Kidney (tissue), 14 donors: ENCODE data around the gene TNRC6C. TPM values are rescaled to one million over a fixed set of nuclear protein-coding genes. Genes with fewer than 3 reads are reported as not detected.

Source experiments
- DNase-seq, 5 donors: peaks; one replicate each; pipeline ENCODE4 v3.0.0-alpha.2; 2013 to 2020
- FAIRE-seq: peaks from 2 replicates; lab custom pipeline; 2012; peaks lifted over from hg19 to GRCh38; lab: Jason Lieb, UNC
- H3K27ac ChIP-seq, 2 donors: one replicate each; pipeline ENCODE4 v1.7.0; 2013; ENCODE audit warnings: low read depth in 2 of 2, low read length in 2 of 2, inconsistent platforms in 1 of 2
- H3K27me3 ChIP-seq: one replicate; pipeline ENCODE4 v1.7.1; 2013; ENCODE audit warnings: low read length, inconsistent platforms; ENCODE audit not compliant: control insufficient read depth, insufficient read depth
- H3K36me3 ChIP-seq, 3 donors: one replicate each; pipeline versions ENCODE4 v1.7.0 to v1.7.1; 2013; ENCODE audit warnings: low read length in 3 of 3, control low read depth in 1 of 3, inconsistent platforms in 1 of 3; ENCODE audit not compliant: insufficient read depth in 3 of 3, control insufficient read depth in 2 of 3
- H3K4me1 ChIP-seq, 3 donors: one replicate each; pipeline versions ENCODE4 v1.7.0 to v1.7.1; 2013; ENCODE audit warnings: low read length in 3 of 3, inconsistent platforms in 1 of 3, low read depth in 1 of 3; ENCODE audit not compliant: control insufficient read depth in 2 of 3, insufficient read depth in 2 of 3
- H3K4me3 ChIP-seq, 3 donors: one replicate each; pipeline versions ENCODE4 v1.7.0 to v1.8.1; 2013; ENCODE audit warnings: low read length in 3 of 3, control low read depth in 1 of 3, inconsistent platforms in 1 of 3
- H3K9ac ChIP-seq, 3 donors: one replicate each; pipeline versions ENCODE4 v1.7.0 to v1.7.1; 2013; ENCODE audit warnings: low read length in 3 of 3, control low read depth in 1 of 3, inconsistent platforms in 1 of 3
- H3K9me3 ChIP-seq, 3 donors: one replicate each; pipeline versions ENCODE4 v1.7.0 to v1.7.1; 2013; ENCODE audit warnings: low read length in 3 of 3, control low read depth in 1 of 3, inconsistent platforms in 1 of 3; ENCODE audit not compliant: control insufficient read depth in 2 of 3, insufficient read depth in 1 of 3
- intact Hi-C: fragments of 100-400 bp; cut with DNase I; formaldehyde crosslinking; loops from one replicate; pipeline ENCODE4 v1.11.1; 2022
- polyA plus RNA-seq: library from polyadenylated mRNA; stranded (reverse); fragments of 350-450 nt; fragmentation: Illumina TruSeq; extraction: RNeasy Lipid Tissue Mini Kit (QIAGEN cat#74804); gene quantifications from one replicate; pipeline ENCODE4 v1.2.3, GENCODE V29; 2014; ENCODE audit warnings: low read depth, low replicate concordance; ENCODE audit not compliant: insufficient read depth
- total RNA-seq: library from RNA; stranded (reverse); fragmentation: NEBNext Ultra II Directional; extraction: Animal tissue kit (Norgen Biotek cat#: 25700); gene quantifications from one replicate; pipeline ENCODE4 v1.2.1, GENCODE V29; 2021
- TF ChIP-seq, protein P1 (sequence below): IDR thresholded peaks from 3 replicates; pipeline ENCODE4 v1.5.1; 2012; ENCODE audit warnings: mild to moderate bottlenecking, moderate library complexity, borderline replicate concordance; ENCODE audit not compliant: insufficient read depth; ENCODE audit errors: extremely low read depth
- donor health status: control.
- donor health status: control.
- donor health status: control.
- donor health status: control.
- donor health status: control.
- donor health status: DM: yes; HTN: yes; CAD: no.
- donor health status: Normal renal cell carcinoma (clear cell type).

Gene TNRC6C
- total and polyA plus RNA-seq, 2 donors from 2014 or later, result 1.9 to 29.4 TPM

DNA sequence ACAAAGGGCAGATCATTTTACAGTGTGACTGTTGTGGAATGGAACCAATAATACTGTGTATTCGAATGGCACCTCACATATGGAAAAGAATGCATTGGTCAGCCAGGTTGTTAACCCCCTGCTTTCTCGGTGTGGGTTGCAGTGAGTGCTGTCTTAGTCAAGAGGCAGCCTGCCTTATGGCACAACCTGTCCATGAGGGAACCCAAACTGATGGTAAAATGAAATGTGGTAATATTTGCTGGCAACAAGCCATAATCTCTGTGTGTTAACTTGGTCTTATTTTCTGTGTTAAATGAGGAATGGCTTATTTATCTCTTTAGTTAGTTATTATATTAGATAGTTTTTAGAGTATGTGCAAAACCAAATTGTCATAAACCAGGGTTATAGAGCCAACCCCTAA lies 88.4 kb downstream of the TNRC6C start:
- Histone ChIP-seq H3K9me3 (no peaks in the 10 kb centered on the region), H3K27me3 (no peaks in the 10 kb centered on the region), H3K4me1 (no peaks in the 10 kb centered on the region), H3K9ac (no peak overlapping the region), H3K4me3 (no peak overlapping the region), H3K36me3 (peaks cover 10 to 18% (median 16%) of the 10 kb centered on the region in 3 donors), H3K27ac (no peak overlapping the region)
- DNase-seq (no peak), FAIRE-seq (no peak)
- intact Hi-C loops, result no loop called here
- TF ChIP-seq, protein P1, sequence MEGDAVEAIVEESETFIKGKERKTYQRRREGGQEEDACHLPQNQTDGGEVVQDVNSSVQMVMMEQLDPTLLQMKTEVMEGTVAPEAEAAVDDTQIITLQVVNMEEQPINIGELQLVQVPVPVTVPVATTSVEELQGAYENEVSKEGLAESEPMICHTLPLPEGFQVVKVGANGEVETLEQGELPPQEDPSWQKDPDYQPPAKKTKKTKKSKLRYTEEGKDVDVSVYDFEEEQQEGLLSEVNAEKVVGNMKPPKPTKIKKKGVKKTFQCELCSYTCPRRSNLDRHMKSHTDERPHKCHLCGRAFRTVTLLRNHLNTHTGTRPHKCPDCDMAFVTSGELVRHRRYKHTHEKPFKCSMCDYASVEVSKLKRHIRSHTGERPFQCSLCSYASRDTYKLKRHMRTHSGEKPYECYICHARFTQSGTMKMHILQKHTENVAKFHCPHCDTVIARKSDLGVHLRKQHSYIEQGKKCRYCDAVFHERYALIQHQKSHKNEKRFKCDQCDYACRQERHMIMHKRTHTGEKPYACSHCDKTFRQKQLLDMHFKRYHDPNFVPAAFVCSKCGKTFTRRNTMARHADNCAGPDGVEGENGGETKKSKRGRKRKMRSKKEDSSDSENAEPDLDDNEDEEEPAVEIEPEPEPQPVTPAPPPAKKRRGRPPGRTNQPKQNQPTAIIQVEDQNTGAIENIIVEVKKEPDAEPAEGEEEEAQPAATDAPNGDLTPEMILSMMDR, result no peak

DNA sequence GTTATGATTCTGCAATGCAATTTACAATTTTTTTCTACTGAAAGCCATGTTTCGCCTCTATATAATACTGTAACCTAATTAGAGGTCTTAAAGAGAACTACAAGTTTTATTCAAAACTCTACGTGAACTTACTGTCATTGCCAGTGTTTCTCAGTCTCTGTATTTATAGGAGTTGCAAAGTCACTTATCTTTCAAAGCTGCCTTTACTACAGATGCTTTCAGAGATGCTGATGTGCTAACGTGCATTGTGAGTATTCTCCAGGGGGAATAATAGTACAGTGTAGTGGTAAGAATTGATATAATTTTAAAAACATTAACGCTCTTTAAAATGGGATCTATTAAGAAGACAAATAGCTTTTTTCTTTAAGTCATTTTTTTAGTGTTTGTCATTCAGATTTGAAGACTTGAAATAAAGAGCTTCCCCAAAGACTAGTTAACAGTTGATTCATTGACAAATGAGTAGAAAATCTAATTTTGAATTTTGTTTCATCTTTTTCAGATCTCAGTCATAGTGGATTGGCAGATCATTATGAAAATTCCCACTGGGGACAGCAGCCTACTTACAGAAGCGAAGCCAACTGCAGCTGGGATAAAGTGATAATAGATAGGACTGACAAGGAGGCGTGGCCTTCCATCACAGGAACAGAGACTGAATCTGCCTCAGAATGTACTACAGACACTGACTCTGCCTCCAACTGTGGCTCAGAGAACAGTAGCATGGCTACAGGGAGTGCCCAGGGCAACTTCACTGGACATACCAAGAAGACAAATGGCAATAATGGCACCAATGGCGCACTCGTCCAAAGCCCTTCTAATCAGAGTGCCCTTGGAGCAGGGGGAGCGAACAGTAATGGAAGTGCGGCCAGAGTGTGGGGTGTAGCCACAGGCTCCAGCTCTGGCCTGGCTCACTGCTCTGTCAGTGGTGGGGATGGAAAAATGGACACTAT lies 90.1 kb downstream of the TNRC6C start:
- Histone ChIP-seq H3K27me3 (no peaks in the 10 kb centered on the region), H3K27ac (no peak overlapping the region), H3K9ac (no peak overlapping the region), H3K9me3 (no peaks in the 10 kb centered on the region), H3K36me3 (peaks cover 10 to 18% (median 16%) of the 10 kb centered on the region in 3 donors), H3K4me1 (no peaks in the 10 kb centered on the region), H3K4me3 (no peak overlapping the region)
- TF ChIP-seq, protein P1, result no peak
- FAIRE-seq, result no peak
- intact Hi-C loops, result no loop called here
- no peak for DNase-seq

DNA sequence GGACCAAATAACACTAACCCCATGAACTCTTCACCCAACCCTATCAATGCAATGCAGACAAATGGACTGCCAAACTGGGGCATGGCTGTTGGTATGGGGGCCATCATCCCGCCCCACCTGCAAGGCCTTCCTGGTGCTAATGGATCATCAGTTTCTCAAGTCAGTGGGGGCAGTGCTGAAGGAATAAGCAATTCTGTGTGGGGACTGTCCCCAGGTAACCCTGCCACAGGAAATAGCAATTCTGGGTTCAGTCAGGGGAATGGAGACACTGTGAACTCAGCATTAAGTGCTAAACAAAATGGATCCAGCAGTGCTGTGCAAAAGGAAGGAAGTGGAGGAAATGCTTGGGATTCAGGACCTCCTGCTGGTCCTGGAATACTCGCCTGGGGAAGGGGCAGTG lies 91.1 kb downstream of the TNRC6C start:
- Histone ChIP-seq H3K9ac (no peak overlapping the region), H3K36me3 (peaks cover 15 to 23% (median 22%) of the 10 kb centered on the region in 3 donors), H3K9me3 (no peaks in the 10 kb centered on the region), H3K27ac (no peak overlapping the region), H3K27me3 (no peaks in the 10 kb centered on the region), H3K4me1 (no peaks in the 10 kb centered on the region), H3K4me3 (no peak overlapping the region)
- TF ChIP-seq, protein P1, result no peak
- DNase-seq (no peak), FAIRE-seq (no peak)
- intact Hi-C loops, result no loop called here
